Activated CD4-positive, alpha-beta T cell treated with anti-CD3 and anti-CD28 coated beads, Interleukin-2, amount 50 U/mL, for 1 hour (primary cell): Measurements from ENCODE around the gene GADD45GIP1.
"Not testable (repeated sequence)": the region's sequence is repeated elsewhere in the genome, so short reads cannot be mapped to it uniquely, and the experiment has no call there.

Source experiments
- DNase-seq: peaks from one replicate; pipeline ENCODE4 v3.0.0-alpha.2; 2020

Gene GADD45GIP1

DNA sequence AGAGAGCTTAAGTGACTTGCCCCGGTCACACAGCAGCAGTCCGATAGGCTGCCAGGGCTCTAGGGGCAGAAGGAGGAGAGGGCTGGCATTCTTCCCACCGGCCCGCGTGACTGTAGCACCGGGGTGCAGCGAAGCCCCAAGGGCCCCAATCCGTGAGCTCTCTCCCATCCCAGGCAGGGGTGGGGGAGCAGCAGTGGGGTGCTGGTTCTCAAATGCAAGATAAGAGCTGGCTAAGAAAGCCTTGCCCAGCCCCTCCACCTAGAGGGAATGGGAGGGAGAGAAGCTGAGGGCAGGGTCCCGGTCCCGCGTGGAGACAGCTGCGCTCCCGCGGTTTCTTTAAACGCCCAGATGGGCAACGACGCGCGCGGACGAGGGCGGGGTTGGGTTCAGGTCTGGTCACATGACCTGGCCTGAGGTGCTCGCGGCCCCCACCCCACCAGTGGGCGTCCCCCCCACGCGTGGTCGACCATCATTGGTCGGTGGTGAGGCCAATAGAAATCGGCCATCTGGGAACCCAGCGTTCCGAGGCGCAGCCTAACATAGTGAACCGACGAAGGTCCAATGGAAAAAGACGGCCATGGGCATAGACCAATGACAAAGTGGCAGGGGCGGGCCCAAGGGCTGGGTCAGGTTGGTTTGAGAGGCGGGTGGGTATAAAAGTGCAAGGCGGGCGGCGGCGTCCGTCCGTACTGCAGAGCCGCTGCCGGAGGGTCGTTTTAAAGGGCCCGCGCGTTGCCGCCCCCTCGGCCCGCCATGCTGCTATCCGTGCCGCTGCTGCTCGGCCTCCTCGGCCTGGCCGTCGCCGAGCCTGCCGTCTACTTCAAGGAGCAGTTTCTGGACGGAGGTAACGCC lies 18.9 kb downstream of the GADD45GIP1 start, which contains the start of gene CALR:
CALR (plus strand) TSS at position 683 of the 852 bp plus-strand sequence; CDS start at position 754, 71 bp downstream.
- DNase-seq = peak; percentile 99

DNA sequence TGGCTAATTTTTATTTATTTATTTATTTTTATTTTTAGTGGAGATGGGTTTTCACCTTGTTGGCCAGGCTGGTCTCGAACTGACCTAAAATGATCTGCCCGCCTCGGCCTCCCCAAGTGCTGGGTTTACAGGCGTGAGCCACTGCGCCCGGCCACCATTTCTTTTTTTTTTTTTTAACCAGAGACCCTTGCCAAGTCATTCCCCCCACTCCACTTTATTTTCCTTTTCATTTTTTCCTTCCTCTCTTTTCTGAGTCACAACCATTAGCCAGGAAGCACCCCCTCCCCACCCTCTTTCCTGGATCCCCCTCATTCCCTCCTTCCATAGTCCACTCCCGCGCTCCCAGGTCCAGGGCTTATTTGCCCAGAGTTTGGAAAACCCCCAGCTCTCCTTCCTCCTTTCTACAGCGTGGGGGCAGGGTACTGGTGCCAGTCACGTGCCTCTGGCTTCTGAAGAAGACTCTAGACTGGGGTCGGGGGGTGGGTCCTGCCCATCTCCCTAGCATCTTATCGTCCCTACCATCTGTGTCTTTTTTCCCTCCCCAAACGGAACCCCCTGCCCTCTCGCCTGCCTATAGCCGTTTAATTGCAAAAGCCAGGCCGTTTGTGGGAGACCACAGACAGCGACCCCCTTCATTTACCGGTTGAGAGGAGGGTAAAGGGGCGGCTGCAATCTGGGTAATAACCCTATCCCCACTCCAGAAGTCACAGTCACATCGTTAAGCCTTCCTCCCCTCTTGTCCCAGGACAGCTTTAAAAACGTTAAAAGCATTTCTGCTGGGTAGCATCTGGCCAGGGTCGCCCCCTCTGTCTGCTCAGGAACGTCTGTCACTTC lies 19.7 kb downstream of the GADD45GIP1 start:
- no peak for DNase-seq

GRCh38 chr19:12936582-12936981 lies 20.4 kb downstream of the GADD45GIP1 start:
- DNase-seq = no peak

DNA sequence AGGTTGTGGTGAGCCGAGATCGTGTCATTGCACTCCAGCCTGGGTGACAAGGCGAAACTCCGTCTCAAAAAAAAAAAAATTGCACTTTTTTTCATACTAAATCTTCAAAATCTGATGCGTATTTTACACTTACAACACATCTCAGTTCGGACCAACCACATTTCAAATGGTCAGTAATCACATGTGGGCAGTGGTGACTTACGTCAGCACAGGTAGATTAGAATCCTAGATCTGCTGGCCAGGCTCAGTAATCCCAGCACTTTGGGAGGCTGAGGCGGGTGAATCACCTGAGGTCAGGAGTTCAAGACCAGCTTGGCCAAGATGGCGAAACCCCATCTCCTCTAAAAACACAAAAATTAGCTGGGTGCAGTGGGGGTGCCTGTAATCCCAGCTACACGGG lies 22.0 kb downstream of the GADD45GIP1 start:
- no peak for DNase-seq

GRCh38 chr19:12933287-12934072 lies 23.5 kb downstream of the GADD45GIP1 start, which contains the start of gene FARSA:
FARSA (minus strand) TSS chr19:12933711; CDS start chr19:12933696, 15 bp downstream.
- peak; percentile 82 for DNase-seq

- no peak for DNase-seq
Measured at GRCh38 chr19:12932392-12933286, 24.4 kb downstream of the GADD45GIP1 start.

DNA sequence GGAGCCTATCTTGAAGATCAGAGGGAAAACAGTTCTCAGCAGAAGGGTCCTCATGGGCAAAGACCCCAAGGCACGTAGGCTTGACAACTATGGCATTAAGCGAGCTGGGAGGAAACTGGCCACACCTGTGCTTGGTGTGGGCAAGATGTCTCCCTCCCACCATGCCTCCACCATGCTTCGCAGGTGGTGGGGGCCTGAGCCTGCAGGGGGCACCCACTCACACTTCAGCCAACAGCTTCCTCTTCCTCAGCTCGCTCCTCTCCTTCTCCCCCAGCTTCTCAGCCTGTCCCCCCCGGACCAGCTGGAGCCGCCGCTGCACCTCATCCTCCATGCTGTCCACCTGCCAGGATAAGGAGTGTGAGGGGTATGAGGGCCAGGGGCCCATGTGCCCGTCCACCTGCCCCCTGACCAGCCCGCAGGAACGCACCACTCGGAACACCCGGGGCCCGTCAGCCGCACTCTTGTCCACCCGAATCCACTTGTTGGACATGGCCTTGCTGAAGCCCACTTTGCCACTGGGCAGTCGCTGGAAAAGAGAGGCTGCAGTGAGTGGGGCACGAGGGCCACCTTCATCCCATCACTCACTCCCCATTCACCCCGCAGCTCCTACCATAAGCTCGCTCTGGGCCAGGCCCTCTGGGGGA lies 26.9 kb downstream of the GADD45GIP1 start:
- DNase-seq = no peak

- DNase-seq = no peak
Measured at GRCh38 chr19:12924621-12925310, 32.3 kb downstream of the GADD45GIP1 start.

DNA sequence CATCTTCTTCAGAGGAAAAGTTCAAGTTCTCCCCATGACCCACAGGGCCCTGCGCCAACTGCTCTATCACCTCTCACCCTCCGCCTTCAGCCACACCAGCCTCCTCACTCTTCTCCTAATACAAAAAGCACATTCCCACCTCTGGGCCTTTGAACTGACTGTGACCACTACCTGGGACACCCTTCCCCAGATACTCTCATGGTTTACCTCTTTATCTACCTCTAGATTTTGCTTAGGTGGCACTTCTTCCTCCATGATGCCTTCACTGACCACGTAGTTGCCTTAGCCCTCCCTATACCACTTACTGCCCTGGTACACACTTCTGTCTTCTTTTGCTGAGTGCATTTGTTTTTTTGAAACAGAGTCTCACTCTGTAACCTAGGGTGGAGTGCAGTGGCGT lies 34.1 kb downstream of the GADD45GIP1 start:
- DNase-seq = no peak

DNA sequence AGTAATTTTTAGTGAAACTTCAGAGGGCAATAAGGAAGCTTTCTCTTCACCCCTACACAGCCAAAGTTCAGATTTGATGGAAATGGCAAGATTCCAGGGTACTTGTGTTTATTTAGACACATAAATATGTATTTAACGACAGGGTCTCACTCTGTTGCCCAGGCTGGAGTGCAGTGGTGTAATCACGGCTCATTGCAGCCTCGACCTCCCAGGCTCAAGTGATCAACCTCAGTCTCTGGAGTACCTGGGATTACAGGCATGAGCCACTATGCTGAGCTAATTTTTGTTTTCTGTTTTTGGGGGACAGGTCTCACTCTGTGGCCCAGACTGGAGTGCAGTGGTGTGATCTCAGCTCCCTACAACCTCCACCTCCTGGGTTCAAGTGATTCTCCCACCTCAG lies 36.0 kb downstream of the GADD45GIP1 start:
- DNase-seq = no peak

- no peak for DNase-seq
Measured at GRCh38 chr19:12918253-12918652, 38.8 kb downstream of the GADD45GIP1 start.

DNA sequence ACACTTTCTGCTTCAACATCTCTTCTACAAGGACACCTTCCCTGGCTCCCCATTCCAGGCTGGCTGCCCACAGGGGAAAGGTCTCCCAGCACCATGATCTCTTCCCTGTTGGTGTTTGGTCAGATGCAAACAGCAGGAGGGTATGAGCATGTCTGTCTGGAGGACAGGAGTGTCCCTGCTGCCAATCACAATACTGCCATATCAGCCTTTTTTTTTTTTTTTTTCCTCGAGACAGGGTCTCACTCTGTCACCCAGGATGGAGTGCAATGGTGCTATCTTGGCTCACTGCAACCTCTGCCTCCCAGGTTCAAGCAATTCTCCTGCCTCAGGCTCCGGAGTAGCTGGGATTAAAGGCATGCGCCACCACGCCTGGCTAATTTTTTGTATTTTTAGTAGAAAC lies 41.2 kb downstream of the GADD45GIP1 start:
- DNase-seq = not testable (repeated sequence)

- peak; percentile 57 for DNase-seq
Measured at GRCh38 chr19:12913851-12914690, 43.0 kb downstream of the GADD45GIP1 start.

- no peak for DNase-seq
Measured at GRCh38 chr19:12913011-12913561, 43.9 kb downstream of the GADD45GIP1 start.

DNA sequence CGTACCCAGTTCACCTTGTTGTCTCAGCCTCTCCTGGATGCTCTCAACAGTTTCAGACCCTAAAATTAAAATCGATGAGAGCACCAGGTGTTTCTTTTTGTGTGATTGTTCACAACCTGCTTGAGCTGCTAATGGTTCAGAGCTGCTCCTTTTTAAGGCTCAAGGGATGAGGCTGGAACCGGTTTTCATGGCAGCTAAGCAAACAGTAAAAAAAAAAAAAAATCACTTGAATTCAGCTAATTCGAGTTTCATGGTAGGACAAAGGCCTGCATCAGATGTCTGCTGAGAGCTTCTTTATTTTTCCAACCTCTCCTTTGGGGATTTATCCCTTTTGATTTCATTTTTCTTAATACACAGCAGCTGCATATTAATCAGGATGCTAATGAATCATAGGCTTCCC lies 44.5 kb downstream of the GADD45GIP1 start:
- DNase-seq = no peak

- DNase-seq = no peak
Measured at GRCh38 chr19:12907166-12907565, 49.9 kb downstream of the GADD45GIP1 start.
